HepG2 (cell line): ENCODE results near the gene LIPA. TPM values are rescaled to one million over a fixed set of nuclear protein-coding genes. Genes with fewer than 3 reads are reported as not detected.

Experiments used
- ATF4 ChIP-seq, 2 experiments: fragments of 450-650 bp in 1 of 2; sonication (generic) in 1 of 2; formaldehyde crosslinking; IDR thresholded peaks; 2 replicates each; pipeline versions ENCODE4 v1.5.0 to v1.8.0; 2020 to 2022; ENCODE audit warnings: mild to moderate bottlenecking in 1 of 2, missing genetic modification reagents in 1 of 2
- CHCHD3 ChIP-seq: sonication (generic); formaldehyde crosslinking; IDR thresholded peaks from 2 replicates; pipeline ENCODE4 v1.8.0; 2022; ENCODE audit warnings: mild to moderate bottlenecking, missing genetic modification reagents, moderate library complexity
- CREB3 ChIP-seq: sonication (generic); formaldehyde crosslinking; IDR thresholded peaks from 2 replicates; pipeline ENCODE4 v1.5.0; 2020; ENCODE audit warnings: missing genetic modification reagents
- HDAC2 ChIP-seq: sonication (generic); formaldehyde crosslinking; IDR thresholded peaks from 2 replicates; pipeline ENCODE4 v1.4.0; 2020; ENCODE audit warnings: missing genetic modification reagents
- IKZF5 ChIP-seq: IDR thresholded peaks from 2 replicates; pipeline ENCODE4 v1.6.1; 2018; ENCODE audit warnings: missing genetic modification reagents, mild to moderate bottlenecking, missing compliant biosample characterization
- JDP2 ChIP-seq: sonication (generic); formaldehyde crosslinking; IDR thresholded peaks from 2 replicates; pipeline ENCODE4 v1.8.1; 2022; ENCODE audit warnings: missing genetic modification reagents, borderline replicate concordance
- MAZ ChIP-seq, 2 experiments: sonication (generic) in 1 of 2; formaldehyde crosslinking in 1 of 2; IDR thresholded peaks; 2 replicates each; pipeline versions ENCODE4 v1.5.0 to v1.6.1; 2012 to 2020; ENCODE audit warnings: low read depth in 2 of 2, mild to moderate bottlenecking in 2 of 2, borderline replicate concordance in 1 of 2, improper control_type of control experiment in 1 of 2, low read length in 1 of 2, missing genetic modification reagents in 1 of 2, moderate library complexity in 1 of 2
- NR2C2 ChIP-seq: sonication (generic); formaldehyde crosslinking; IDR thresholded peaks from 2 replicates; pipeline ENCODE4 v1.4.0; 2020; ENCODE audit warnings: missing genetic modification reagents, mild to moderate bottlenecking, moderate library complexity, borderline replicate concordance
- NRL ChIP-seq: sonication (generic); formaldehyde crosslinking; IDR thresholded peaks from 2 replicates; pipeline ENCODE4 v1.5.0; 2020; ENCODE audit warnings: missing genetic modification reagents, mild to moderate bottlenecking, moderate library complexity, borderline replicate concordance
- PAF1 ChIP-seq: IDR thresholded peaks from 2 replicates; pipeline ENCODE4 v1.6.1; 2016; ENCODE audit warnings: missing genetic modification reagents, missing compliant biosample characterization
- SNAPC2 ChIP-seq: sonication (generic); formaldehyde crosslinking; IDR thresholded peaks from 2 replicates; pipeline ENCODE4 v1.8.1; 2022; ENCODE audit warnings: mild to moderate bottlenecking, missing genetic modification reagents
- SRSF1 ChIP-seq: fragments of 200-400 bp; formaldehyde crosslinking; optimal IDR thresholded peaks from 2 replicates; pipeline ENCODE3; 2017; ENCODE audit warnings: mild to moderate bottlenecking, low read depth, low read length, moderate library complexity
- YEATS4 ChIP-seq: sonication (generic); formaldehyde crosslinking; IDR thresholded peaks from 2 replicates; pipeline ENCODE4 v1.4.0; 2020; ENCODE audit warnings: missing genetic modification reagents, borderline replicate concordance
- ZBTB33 ChIP-seq: sonication (generic); formaldehyde crosslinking; IDR thresholded peaks from 2 replicates; pipeline ENCODE4 v1.4.0; 2020; ENCODE audit warnings: missing genetic modification reagents
- ZBTB34 ChIP-seq: sonication (generic); formaldehyde crosslinking; IDR thresholded peaks from 2 replicates; pipeline ENCODE4 v1.8.0; 2022; ENCODE audit warnings: mild to moderate bottlenecking, missing genetic modification reagents
- ZNF224 ChIP-seq: sonication (generic); formaldehyde crosslinking; IDR thresholded peaks from 2 replicates; pipeline ENCODE4 v1.5.0; 2020; ENCODE audit warnings: mild to moderate bottlenecking, missing genetic modification reagents
- ZNF274 ChIP-seq: sonication (generic); formaldehyde crosslinking; IDR thresholded peaks from 2 replicates; pipeline ENCODE4 v1.5.1; 2020; ENCODE audit warnings: mild to moderate bottlenecking, missing genetic modification reagents
- ZNF280B ChIP-seq: sonication (generic); formaldehyde crosslinking; IDR thresholded peaks from 2 replicates; pipeline ENCODE4 v1.5.0; 2020; ENCODE audit warnings: missing genetic modification reagents, mild to moderate bottlenecking, borderline replicate concordance
- ZNF549 ChIP-seq: sonication (generic); formaldehyde crosslinking; IDR thresholded peaks from 2 replicates; pipeline ENCODE4 v1.5.0; 2020; ENCODE audit warnings: missing genetic modification reagents
- ZNF550 ChIP-seq: sonication (generic); formaldehyde crosslinking; IDR thresholded peaks from 2 replicates; pipeline ENCODE4 v1.4.0; 2020; ENCODE audit warnings: mild to moderate bottlenecking, missing genetic modification reagents, borderline replicate concordance
- ZNF589 ChIP-seq: sonication (generic); formaldehyde crosslinking; conservative IDR thresholded peaks from 2 replicates; pipeline ENCODE4 v1.8.0; 2022; ENCODE audit warnings: mild to moderate bottlenecking, moderate library complexity, missing genetic modification reagents
- polyA plus RNA-seq, 8 experiments: library from polyadenylated mRNA; depleted of rRNA in 3 of 8; stranded (reverse) in 7 of 8; unstranded in 1 of 8; fragments of >200 nt; fragmentation: Illumina TruSeq in 4 of 8; extraction: Trizol in 4 of 8; gene quantifications; 2 replicates each; pipeline versions ENCODE4 v1.2.1 to v1.2.3, GENCODE V29; 2011 to 2016; ENCODE audit warnings: low read depth in 4 of 8, missing spikeins in 1 of 8, mixed read lengths in 1 of 8; ENCODE audit not compliant: insufficient read depth in 1 of 8
- total RNA-seq, 5 experiments: library from RNA; depleted of rRNA; stranded (reverse); fragments of >200 nt; fragmentation: Illumina TruSeq; extraction: Trizol; gene quantifications; 2 replicates each; pipeline ENCODE4 v1.2.3, GENCODE V29; 2016; ENCODE audit warnings: low read depth in 1 of 5

Gene LIPA
- total and polyA plus RNA-seq, 2 of the 13 experiments (the other 11 are each of a cell fraction or from before 2014, with no cell fraction given): 57.1 to 79.5 TPM

GRCh38 chr10:89278034-89278535 is 26.5 kb upstream of the LIPA start (continued):
- TF ChIP-seq ZBTB33 (CRISPR knock-in tag) (no peak), NRL (CRISPR knock-in tag) (no peak), ZNF280B (CRISPR knock-in tag) (no peak), HDAC2 (CRISPR knock-in tag) (peak; percentile 26; the same call in 1 of the 2 replicates), ZBTB34 (CRISPR knock-in tag) (no peak), JDP2 (CRISPR knock-in tag) (no peak), SNAPC2 (CRISPR knock-in tag) (no peak), ZNF274 (CRISPR knock-in tag) (no peak), ZNF224 (CRISPR knock-in tag) (no peak), CREB3 (CRISPR knock-in tag) (no peak), PAF1 (CRISPR knock-in tag) (no peak), CHCHD3 (no peak), ZNF589 (CRISPR knock-in tag) (no peak), SRSF1 (no peak), ZNF549 (no peak), ATF4 (CRISPR knock-in tag; IDR thresholded peaks at IDR 0.05) (no peak), IKZF5 (CRISPR knock-in tag) (no peak), NR2C2 (CRISPR knock-in tag) (no peak), ZNF550 (CRISPR knock-in tag) (no peak), MAZ (IDR thresholded peaks at IDR 0.05; ENCODE audit: borderline replicate concordance, low read depth, low read length) (no peak), MAZ (CRISPR knock-in tag; IDR thresholded peaks at IDR 0.05; ENCODE audit: low read depth) (no peak), YEATS4 (CRISPR knock-in tag) (no peak)
